ENCODE results near the gene SNW1.
"Not testable (repeated sequence)": the region's sequence is repeated elsewhere in the genome, so short reads cannot be mapped to it uniquely, and the experiment has no call there.

SNW1 gene

GRCh38 chr14:77800814-77801213 lies 39.9 kb upstream of the SNW1 start:
- no peak for DNase-seq (ENCODE audit: low read depth)
- peak overlapping the region; percentile 73 for H3K4me3 ChIP-seq (ENCODE audit: low read depth, low read length)
- TF ChIP-seq MYC (IDR thresholded peaks at IDR 0.05; ENCODE audit: low read depth, low read length) (no peak), MAX (IDR thresholded peaks at IDR 0.05; ENCODE audit: low read depth, low read length) (no peak)
- TF ChIP-seq, protein P1, sequence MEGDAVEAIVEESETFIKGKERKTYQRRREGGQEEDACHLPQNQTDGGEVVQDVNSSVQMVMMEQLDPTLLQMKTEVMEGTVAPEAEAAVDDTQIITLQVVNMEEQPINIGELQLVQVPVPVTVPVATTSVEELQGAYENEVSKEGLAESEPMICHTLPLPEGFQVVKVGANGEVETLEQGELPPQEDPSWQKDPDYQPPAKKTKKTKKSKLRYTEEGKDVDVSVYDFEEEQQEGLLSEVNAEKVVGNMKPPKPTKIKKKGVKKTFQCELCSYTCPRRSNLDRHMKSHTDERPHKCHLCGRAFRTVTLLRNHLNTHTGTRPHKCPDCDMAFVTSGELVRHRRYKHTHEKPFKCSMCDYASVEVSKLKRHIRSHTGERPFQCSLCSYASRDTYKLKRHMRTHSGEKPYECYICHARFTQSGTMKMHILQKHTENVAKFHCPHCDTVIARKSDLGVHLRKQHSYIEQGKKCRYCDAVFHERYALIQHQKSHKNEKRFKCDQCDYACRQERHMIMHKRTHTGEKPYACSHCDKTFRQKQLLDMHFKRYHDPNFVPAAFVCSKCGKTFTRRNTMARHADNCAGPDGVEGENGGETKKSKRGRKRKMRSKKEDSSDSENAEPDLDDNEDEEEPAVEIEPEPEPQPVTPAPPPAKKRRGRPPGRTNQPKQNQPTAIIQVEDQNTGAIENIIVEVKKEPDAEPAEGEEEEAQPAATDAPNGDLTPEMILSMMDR (IDR thresholded peaks at IDR 0.05; ENCODE audit: low read depth, low read length), result no peak

- peak; percentile 88 for DNase-seq (ENCODE audit: low read depth)
- peak within 1 kb of the TSS; percentile 73 for H3K4me3 ChIP-seq (ENCODE audit: low read depth, low read length)
- peak; percentile 93 for TF ChIP-seq MAX (IDR thresholded peaks at IDR 0.05; ENCODE audit: low read depth, low read length)
- peak; percentile 57 for TF ChIP-seq POLR2A (IDR thresholded peaks at IDR 0.05; ENCODE audit: extremely low read depth, insufficient read length)
- TF ChIP-seq, protein P1 (IDR thresholded peaks at IDR 0.05; ENCODE audit: low read depth, low read length), result peak; percentile 38
- TF ChIP-seq MYC (IDR thresholded peaks at IDR 0.05; ENCODE audit: low read depth, low read length), result peak; percentile 88
These were observed 39.1 kb upstream of the SNW1 start, which contains the start of gene ADCK1 for GRCh38 chr14:77799863-77800730. Gene ADCK1 (plus strand): TSS chr14:77800109. CDS start chr14:77818979, 18,870 bp downstream.

- H3K4me3 ChIP-seq (ENCODE audit: low read depth, low read length), result peak overlapping the region; percentile 73
- not testable (repeated sequence) for DNase-seq (ENCODE audit: low read depth)
These were observed 38.5 kb upstream of the SNW1 start for GRCh38 chr14:77799456-77799855.

GRCh38 chr14:77794357-77794756 lies 33.4 kb upstream of the SNW1 start:
- TF ChIP-seq POLR2A (IDR thresholded peaks at IDR 0.05; ENCODE audit: extremely low read depth, insufficient read length) (no peak), MAX (IDR thresholded peaks at IDR 0.05; ENCODE audit: low read depth, low read length) (no peak), MYC (IDR thresholded peaks at IDR 0.05; ENCODE audit: low read depth, low read length) (no peak)
- TF ChIP-seq, protein P1 (IDR thresholded peaks at IDR 0.05; ENCODE audit: low read depth, low read length), result no peak
- H3K4me3 ChIP-seq (ENCODE audit: low read depth, low read length), result no peak overlapping the region
- no peak for DNase-seq (ENCODE audit: low read depth)

DNA sequence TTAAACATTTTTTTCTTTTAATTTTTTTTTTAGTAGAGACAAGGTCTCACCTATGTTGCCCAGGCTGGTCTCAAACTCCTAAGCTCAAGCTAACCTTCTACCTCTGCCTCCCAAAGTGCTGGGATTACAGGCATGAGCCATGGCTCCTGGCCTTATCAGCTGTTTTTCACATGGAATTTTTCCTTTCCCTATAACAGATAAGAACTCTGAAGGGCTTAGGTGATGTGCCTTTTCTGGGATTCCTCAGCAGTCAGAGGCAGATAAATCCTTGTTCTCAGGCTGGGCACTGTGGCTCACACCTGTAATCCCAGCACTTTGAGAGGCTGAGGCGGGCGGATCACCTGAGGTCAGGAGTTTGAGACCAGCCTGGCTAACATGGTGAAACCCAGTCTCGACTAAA lies 32.3 kb upstream of the SNW1 start:
- not testable (repeated sequence) for H3K4me3 ChIP-seq (ENCODE audit: low read depth, low read length); DNase-seq (ENCODE audit: low read depth)

GRCh38 chr14:77791225-77791600 lies 30.3 kb upstream of the SNW1 start:
- TF ChIP-seq POLR2A (IDR thresholded peaks at IDR 0.05; ENCODE audit: extremely low read depth, insufficient read length) (no peak), MAX (IDR thresholded peaks at IDR 0.05; ENCODE audit: low read depth, low read length) (no peak), MYC (IDR thresholded peaks at IDR 0.05; ENCODE audit: low read depth, low read length) (no peak)
- TF ChIP-seq, protein P1 (IDR thresholded peaks at IDR 0.05; ENCODE audit: low read depth, low read length), result no peak
- no peak for DNase-seq (ENCODE audit: low read depth)
- no peak overlapping the region for H3K4me3 ChIP-seq (ENCODE audit: low read depth, low read length)

Data from NB4 (cell line).